Measurements from ENCODE around the gene FRAT1. TPM values are rescaled to one million over a fixed set of nuclear protein-coding genes. Genes with fewer than 3 reads are reported as not detected.

Gene FRAT1
- polyA plus RNA-seq, 1 experiment, result 1.1 TPM

GRCh38 chr10:97355571-97355975 lies 36.5 kb downstream of the FRAT1 start:
- H3K9me3 ChIP-seq (ENCODE audit: control insufficient read depth, insufficient read depth, low read length), result no peaks in the 10 kb centered on the region
- no peaks in the 10 kb centered on the region for H3K27me3 ChIP-seq (ENCODE audit: control insufficient read depth, insufficient read depth, low read length)
- no peak for DNase-seq (ENCODE audit: low read depth, low spot score)
- ChIA-PET CTCF (interaction anchor here (1.1 to 4.8 kb wide), 3 partner anchors 77 to 283 kb away, joined by 5 to 23 read pairs (median 6); no protein-coding TSS in a partner anchor), POLR2A (no interaction called here)
- TF ChIP-seq CTCF (IDR thresholded peaks at IDR 0.05; ENCODE audit: low read depth, low read length), result peak; percentile 50
- no peak overlapping the region for H3K27ac ChIP-seq (ENCODE audit: low read depth, low read length)
- H3K4me3 ChIP-seq (ENCODE audit: low read depth, low read length), result no peak overlapping the region

GRCh38 chr10:97356318-97356914 lies 37.3 kb downstream of the FRAT1 start:
- TF ChIP-seq CTCF (IDR thresholded peaks at IDR 0.05; ENCODE audit: low read depth, low read length), result no peak
- ChIA-PET CTCF (interaction anchor here (1.0 to 4.8 kb wide), 5 partner anchors 78 to 284 kb away, joined by 4 to 23 read pairs (median 5); no protein-coding TSS in a partner anchor), POLR2A (no interaction called here)
- DNase-seq (ENCODE audit: low read depth, low spot score), result no peak
- H3K27me3 ChIP-seq (ENCODE audit: control insufficient read depth, insufficient read depth, low read length), result no peaks in the 10 kb centered on the region
- no peak overlapping the region for H3K27ac ChIP-seq (ENCODE audit: low read depth, low read length)
- H3K9me3 ChIP-seq (ENCODE audit: control insufficient read depth, insufficient read depth, low read length), result no peaks in the 10 kb centered on the region
- no peak overlapping the region for H3K4me3 ChIP-seq (ENCODE audit: low read depth, low read length)

GRCh38 chr10:97356918-97357317 lies 37.8 kb downstream of the FRAT1 start:
- no peak for DNase-seq (ENCODE audit: low read depth, low spot score)
- ChIA-PET POLR2A (no interaction called here), CTCF (interaction anchor here (1.0 to 4.8 kb wide), 3 partner anchors 78 to 284 kb away, joined by 4 to 23 read pairs (median 5); no protein-coding TSS in a partner anchor)
- no peaks in the 10 kb centered on the region for H3K9me3 ChIP-seq (ENCODE audit: control insufficient read depth, insufficient read depth, low read length)
- H3K4me3 ChIP-seq (ENCODE audit: low read depth, low read length), result no peak overlapping the region
- H3K27ac ChIP-seq (ENCODE audit: low read depth, low read length), result no peak overlapping the region
- no peaks in the 10 kb centered on the region for H3K27me3 ChIP-seq (ENCODE audit: control insufficient read depth, insufficient read depth, low read length)
- TF ChIP-seq CTCF (IDR thresholded peaks at IDR 0.05; ENCODE audit: low read depth, low read length), result no peak

- no peaks in the 10 kb centered on the region for H3K27me3 ChIP-seq (ENCODE audit: control insufficient read depth, insufficient read depth, low read length)
- no peaks in the 10 kb centered on the region for H3K9me3 ChIP-seq (ENCODE audit: control insufficient read depth, insufficient read depth, low read length)
- ChIA-PET POLR2A (interaction anchor here (0.5 to 0.6 kb wide), 3 partner anchors 17 to 320 kb away, joined by 4 to 9 read pairs (median 6); no protein-coding TSS in a partner anchor), CTCF (interaction anchor here (2.3 kb wide), 1 partner anchor 79 kb away, joined by 6 read pairs; no protein-coding TSS in a partner anchor)
- no peak overlapping the region for H3K4me3 ChIP-seq (ENCODE audit: low read depth, low read length)
- DNase-seq (ENCODE audit: low read depth, low spot score), result no peak
- H3K27ac ChIP-seq (ENCODE audit: low read depth, low read length), result no peak overlapping the region
- no peak for TF ChIP-seq CTCF (IDR thresholded peaks at IDR 0.05; ENCODE audit: low read depth, low read length)
These were observed 39.3 kb downstream of the FRAT1 start for GRCh38 chr10:97358349-97358748.

GRCh38 chr10:97358781-97359180 lies 39.7 kb downstream of the FRAT1 start:
- no peaks in the 10 kb centered on the region for H3K9me3 ChIP-seq (ENCODE audit: control insufficient read depth, insufficient read depth, low read length)
- CTCF ChIA-PET, result interaction anchor here (2.3 kb wide), 1 partner anchor 80 kb away, joined by 6 read pairs; no protein-coding TSS in a partner anchor

More at GRCh38 chr10:97358781-97359180, 39.7 kb downstream of the FRAT1 start:
- DNase-seq (ENCODE audit: low read depth, low spot score), result no peak
- Histone ChIP-seq H3K27ac (ENCODE audit: low read depth, low read length) (no peak overlapping the region), H3K27me3 (ENCODE audit: control insufficient read depth, insufficient read depth, low read length) (no peaks in the 10 kb centered on the region), H3K4me3 (ENCODE audit: low read depth, low read length) (no peak overlapping the region)
- POLR2A ChIA-PET, result interaction anchor here (0.5 to 0.6 kb wide), 2 partner anchors 35 to 319 kb away, joined by 4 to 6 read pairs; no protein-coding TSS in a partner anchor
- TF ChIP-seq CTCF (IDR thresholded peaks at IDR 0.05; ENCODE audit: low read depth, low read length), result no peak
